ENCODE measurements around the gene DPM3.

- TF ChIP-seq CTCF (IDR thresholded peaks at IDR 0.05) (no peak), POLR2A (IDR thresholded peaks at IDR 0.05) (no peak)
These were observed 34.3 kb upstream of the DPM3 start for GRCh38 chr1:155174324-155175280.

All from testis (tissue), 2 donors.